GM19455 (cell line): Measurements from ENCODE around the gene ANKRD31.
"Not testable (repeated sequence)": the region's sequence is repeated elsewhere in the genome, so short reads cannot be mapped to it uniquely, and the experiment has no call there.

ENCODE experiments used
- ATAC-seq: cut with Tn5 transposase; IDR thresholded peaks from one replicate; pipeline ENCODE4 v1.9.1; 2021; ENCODE audit not compliant: unreplicated experiment

The ANKRD31 gene

DNA sequence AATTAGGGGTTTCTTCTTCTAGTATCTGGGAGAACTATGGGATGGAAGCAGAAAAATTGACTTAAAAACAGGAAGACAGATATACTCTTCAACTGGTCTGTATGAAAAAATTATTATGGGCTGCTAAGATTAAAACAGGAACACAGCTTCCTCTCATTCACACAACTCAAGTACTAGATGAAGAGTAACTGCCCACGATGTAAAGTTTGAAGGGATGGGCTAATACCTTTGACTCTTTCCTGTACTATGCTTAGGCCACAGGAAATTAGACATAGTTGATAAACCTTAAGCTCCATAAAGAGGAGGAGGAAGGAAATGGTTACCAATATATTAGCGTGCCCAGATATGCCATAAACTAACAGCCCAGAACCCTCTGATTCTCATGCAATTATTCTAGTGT, 88.6 kb downstream of the ANKRD31 start:
- no peak for ATAC-seq

DNA sequence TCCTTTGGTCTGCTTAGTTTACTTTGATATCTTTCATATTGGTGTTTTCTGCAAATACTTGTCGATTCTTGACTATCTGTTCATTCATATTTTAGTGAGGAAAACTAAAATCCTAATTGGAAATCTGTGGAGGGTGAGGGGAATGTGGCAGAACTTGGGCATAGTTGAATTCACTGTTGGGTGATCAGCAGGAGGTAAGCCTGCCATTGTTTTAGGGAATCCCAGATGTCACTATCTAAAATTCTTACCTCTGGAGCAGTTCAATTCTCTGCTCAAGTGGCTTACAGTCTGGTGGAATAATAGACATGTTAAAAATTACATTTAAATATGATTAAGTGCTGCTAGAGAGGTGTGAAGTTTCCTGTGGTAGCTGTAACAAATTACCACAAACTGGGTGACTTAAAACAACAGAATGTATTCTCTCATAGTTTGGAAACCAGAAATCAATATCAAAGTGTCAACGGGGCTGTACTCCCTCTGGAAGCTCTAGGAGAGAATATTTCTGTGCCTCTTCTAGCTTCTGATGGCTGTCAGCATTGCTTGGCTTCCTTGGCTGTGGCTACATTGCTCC, 94.0 kb downstream of the ANKRD31 start:
- no peak for ATAC-seq

- ATAC-seq = no peak
Measured at GRCh38 chr5:75140277-75140676, 96.4 kb downstream of the ANKRD31 start.

DNA sequence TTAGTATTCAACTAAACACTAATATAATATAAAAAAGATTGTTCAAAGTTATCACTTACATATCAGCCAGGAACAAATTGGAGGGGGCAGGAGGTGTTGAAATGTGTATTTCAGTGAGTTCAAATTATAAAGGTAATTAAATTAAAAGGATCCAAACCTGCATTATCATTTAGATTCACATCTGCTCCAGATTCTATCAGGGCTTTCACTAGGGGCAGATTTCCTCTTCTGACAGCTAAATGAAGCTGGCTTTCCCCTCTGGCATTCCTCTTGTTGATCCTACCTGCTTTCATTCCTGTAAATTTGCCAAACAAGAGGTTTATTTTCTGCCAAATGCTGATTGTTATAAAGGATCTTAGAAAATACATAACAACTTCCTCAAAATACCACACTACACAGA, 98.0 kb downstream of the ANKRD31 start:
- ATAC-seq = no peak

DNA sequence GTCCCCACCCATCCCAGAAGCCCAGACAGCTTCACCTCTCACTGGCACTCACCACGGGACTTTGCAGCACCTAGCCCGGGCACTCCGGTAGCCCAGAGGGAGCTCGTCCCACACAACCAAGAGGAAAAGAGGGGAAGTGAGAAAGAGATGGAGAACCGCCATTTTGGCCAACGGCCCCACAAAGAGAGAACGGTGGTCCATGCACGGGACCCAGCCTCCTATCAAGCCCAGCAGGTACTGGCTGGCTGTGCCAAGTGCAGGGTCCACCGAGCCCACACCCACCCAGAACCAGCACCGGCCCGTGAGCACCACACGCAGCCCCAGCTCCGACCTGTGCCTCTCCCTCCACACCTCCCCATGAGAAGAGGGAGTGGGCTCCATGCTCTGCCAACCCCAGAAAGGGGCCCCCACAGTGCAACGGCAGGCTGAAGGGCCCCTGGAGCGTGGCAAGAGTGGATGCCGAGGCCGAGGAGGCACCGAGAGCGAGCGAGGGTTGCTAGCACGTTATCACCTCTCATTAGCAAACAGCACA, 105.8 kb downstream of the ANKRD31 start:
- ATAC-seq = no peak

- no peak for ATAC-seq
Measured at GRCh38 chr5:75116856-75117255, 119.8 kb downstream of the ANKRD31 start.

- ATAC-seq = not testable (repeated sequence)
Measured at GRCh38 chr5:75114311-75114710, 122.4 kb downstream of the ANKRD31 start.

GRCh38 chr5:75113354-75114113, 123.1 kb downstream of the ANKRD31 start:
- no peak for ATAC-seq

- no peak for ATAC-seq
Measured at GRCh38 chr5:75108931-75109596, 127.6 kb downstream of the ANKRD31 start.

DNA sequence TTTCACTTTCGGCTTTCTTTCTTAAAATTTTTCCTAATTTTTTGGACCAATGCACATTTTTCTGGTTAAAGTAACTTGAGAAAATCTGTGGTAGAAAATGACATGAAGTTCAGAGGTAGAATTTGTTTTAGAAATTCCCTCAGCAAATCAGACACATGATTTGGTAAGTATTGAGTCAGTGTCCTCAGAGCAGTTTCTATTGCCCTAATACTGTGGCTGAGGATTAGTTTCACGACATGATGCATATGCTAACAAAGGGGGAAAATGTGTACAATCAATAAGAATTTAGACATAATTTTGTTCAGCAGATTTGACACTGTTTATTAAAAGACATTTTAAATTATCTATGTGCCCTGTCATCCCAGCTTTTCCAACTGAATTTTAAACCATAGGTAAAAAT, 128.2 kb downstream of the ANKRD31 start:
- ATAC-seq = no peak

GRCh38 chr5:75095956-75096355, 140.7 kb downstream of the ANKRD31 start:
- not testable (repeated sequence) for ATAC-seq

GRCh38 chr5:75091597-75091996, 145.1 kb downstream of the ANKRD31 start:
- no peak for ATAC-seq

GRCh38 chr5:75089662-75090061, 147.0 kb downstream of the ANKRD31 start:
- ATAC-seq = no peak

GRCh38 chr5:75089137-75089536, 147.5 kb downstream of the ANKRD31 start:
- ATAC-seq = no peak

- no peak for ATAC-seq
Measured at GRCh38 chr5:75088648-75089047, 148.0 kb downstream of the ANKRD31 start.

DNA sequence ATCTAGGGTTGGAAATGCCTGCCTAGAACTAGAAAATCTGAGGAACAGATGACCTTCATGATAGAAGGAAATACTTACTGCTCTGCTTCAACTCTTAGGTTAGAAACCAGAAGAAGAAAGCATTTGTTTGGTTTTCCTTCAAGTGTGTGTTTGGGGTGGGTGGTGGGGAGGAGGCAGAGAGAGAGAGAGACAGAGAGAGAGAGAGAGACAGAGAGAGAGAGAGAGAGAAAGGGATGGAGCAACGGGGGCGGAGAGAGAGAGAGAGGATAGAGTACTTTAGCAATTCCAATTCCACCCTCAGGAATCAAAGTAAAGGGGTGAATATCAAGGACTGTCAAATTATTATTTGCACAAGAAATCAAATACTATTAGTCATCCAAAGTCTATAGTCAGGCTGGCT, 155.2 kb downstream of the ANKRD31 start:
- no peak for ATAC-seq

DNA sequence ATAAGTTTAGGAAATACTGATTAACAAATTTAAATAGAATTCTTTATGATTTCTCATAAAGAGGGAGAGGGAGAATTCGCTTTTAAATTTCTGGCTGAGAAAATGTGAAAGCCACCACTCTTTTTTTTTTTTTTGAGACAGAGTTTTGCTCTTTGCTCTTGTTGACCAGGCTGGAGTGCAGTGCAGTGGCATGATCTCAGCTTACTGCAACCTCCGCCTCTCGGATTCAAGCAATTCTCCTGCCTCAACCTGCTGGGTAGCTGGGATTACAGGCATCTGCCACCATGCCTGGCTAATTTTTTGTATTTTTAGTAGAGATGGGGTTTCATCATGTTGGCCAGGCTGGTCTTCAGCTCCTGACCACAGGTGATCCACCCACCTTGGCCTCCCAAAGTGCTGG, 157.3 kb downstream of the ANKRD31 start:
- ATAC-seq = not testable (repeated sequence)

GRCh38 chr5:75078027-75078426, 158.7 kb downstream of the ANKRD31 start:
- ATAC-seq = no peak

DNA sequence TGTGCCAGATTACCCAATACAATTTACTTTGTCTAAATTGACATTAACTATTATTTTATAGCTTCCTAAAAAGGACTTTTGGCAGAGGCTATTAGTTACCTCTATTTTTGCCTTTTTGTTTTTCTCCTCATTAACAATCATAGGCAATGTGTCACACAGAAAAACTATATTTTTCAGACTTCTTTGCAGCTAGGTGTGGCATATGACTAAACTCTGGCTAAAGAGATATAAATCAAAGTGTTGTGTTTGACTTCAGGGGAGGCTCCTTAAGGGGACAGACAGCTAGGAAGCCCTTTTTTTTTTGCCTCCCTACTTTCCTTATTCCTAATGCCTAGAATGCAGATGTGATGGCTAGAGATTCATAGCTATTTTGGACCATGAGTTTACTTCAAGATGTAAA, 164.6 kb downstream of the ANKRD31 start:
- no peak for ATAC-seq

GRCh38 chr5:75071100-75071499, 165.6 kb downstream of the ANKRD31 start:
- no peak for ATAC-seq

DNA sequence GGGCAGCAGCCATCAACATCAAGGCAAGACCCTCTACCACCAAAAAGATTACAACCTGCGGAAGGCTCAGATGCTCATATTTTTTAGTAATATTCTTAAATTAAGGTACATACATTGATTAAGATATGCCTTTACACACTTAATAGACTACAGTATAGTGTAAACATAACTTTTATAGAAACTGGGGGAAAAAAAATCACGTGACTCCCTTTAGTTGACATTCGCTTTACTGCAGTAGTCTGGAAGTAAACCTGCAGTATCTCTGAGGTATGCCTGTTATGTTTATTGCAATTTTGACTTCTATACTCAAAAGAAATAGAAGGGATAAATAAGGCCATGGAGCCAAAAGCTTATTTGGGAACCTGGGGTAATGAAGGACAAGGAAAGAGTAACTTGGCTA, 169.2 kb downstream of the ANKRD31 start:
- no peak for ATAC-seq

- ATAC-seq = no peak
Measured at GRCh38 chr5:75062925-75063531, 173.7 kb downstream of the ANKRD31 start.
